IMR-90 (cell line): ENCODE measurements around the gene MON2. TPM values are rescaled to one million over a fixed set of nuclear protein-coding genes. Genes with fewer than 3 reads are reported as not detected.

Source experiments
- ATAC-seq: fragments of 200-7000 bp; cut with Tn5 transposase; 2 replicates; pipeline ENCODE4 v1.9.1; 2020; ENCODE audit warnings: low read depth, mild to moderate bottlenecking, moderate library complexity
- BruUV-seq: library from RNA; stranded (reverse); fragments of 400-500 nt; replicated peaks from 2 replicates; lab custom pipeline; 2021; lab: Mats Ljungman, UMichigan
- CTCF ChIA-PET: fragments of 300-600 bp; formaldehyde crosslinking; extraction: SDS; loops from one replicate; lab custom pipeline; 2021; ENCODE audit warnings: antibody characterized with exemption; lab: Yijun Ruan, JAX
- POLR2A ChIA-PET: fragments of 300-600 bp; sonication (Branson Sonifier 250); formaldehyde crosslinking; loops from one replicate; lab custom pipeline; 2022; ENCODE audit warnings: antibody characterized with exemption; ENCODE audit not compliant: unreplicated experiment; lab: Charles Lee
- DNase-seq: peaks from one replicate; pipeline ENCODE4 v3.0.0; 2013
- H2AFZ ChIP-seq: replicated peaks from 2 replicates; pipeline ENCODE3; 2013; ENCODE audit warnings: low read length, mild to moderate bottlenecking; ENCODE audit not compliant: poor library complexity
- H2AK5ac ChIP-seq: 2 replicates; pipeline ENCODE4 v1.6.1; 2013; ENCODE audit warnings: low read depth, low read length, inconsistent platforms
- H2AK9ac ChIP-seq: replicated peaks from 2 replicates; pipeline ENCODE3; 2013; ENCODE audit warnings: mild to moderate bottlenecking, low read depth, low read length, moderate library complexity; ENCODE audit not compliant: poor library complexity
- H2BK120ac ChIP-seq: 2 replicates; pipeline ENCODE4 v1.6.1; 2013; ENCODE audit warnings: low read depth, low read length, inconsistent platforms
- H2BK15ac ChIP-seq: 3 replicates; pipeline ENCODE4 v1.6.1; 2013; ENCODE audit warnings: low read depth, low read length, inconsistent platforms
- H2BK20ac ChIP-seq: 2 replicates; pipeline ENCODE4 v1.6.1; 2013; ENCODE audit warnings: low read depth, mild to moderate bottlenecking, inconsistent platforms, low read length, moderate library complexity
- H2BK5ac ChIP-seq: 2 replicates; pipeline ENCODE4 v1.6.1; 2013; ENCODE audit warnings: mild to moderate bottlenecking, low read depth, low read length, inconsistent platforms; ENCODE audit not compliant: poor library complexity, severe bottlenecking
- H3K14ac ChIP-seq: replicated peaks from 2 replicates; pipeline ENCODE4 v1.6.1; 2013; ENCODE audit warnings: low read depth, low read length, inconsistent platforms
- H3K18ac ChIP-seq: 2 replicates; pipeline ENCODE4 v1.6.1; 2013; ENCODE audit warnings: low read depth, low read length, control low read depth
- H3K23ac ChIP-seq: 2 replicates; pipeline ENCODE4 v1.6.1; 2013; ENCODE audit warnings: low read depth, low read length, inconsistent platforms
- H3K27ac ChIP-seq: 2 replicates; pipeline ENCODE4 v1.5.1; 2013; ENCODE audit warnings: mild to moderate bottlenecking, control low read depth, low read length; ENCODE audit not compliant: insufficient read depth
- H3K27me3 ChIP-seq: 2 replicates; pipeline ENCODE4 v1.6.1; 2013; ENCODE audit warnings: low read length; ENCODE audit not compliant: control insufficient read depth, insufficient read depth
- H3K36me3 ChIP-seq: 2 replicates; pipeline ENCODE4 v1.6.1; 2013; ENCODE audit warnings: low read length, mixed read lengths; ENCODE audit not compliant: control insufficient read depth, insufficient read depth
- H3K4ac ChIP-seq: 2 replicates; pipeline ENCODE4 v1.6.1; 2013; ENCODE audit warnings: low read depth, low read length, inconsistent platforms
- H3K4me1 ChIP-seq: 2 replicates; pipeline ENCODE4 v1.6.1; 2013; ENCODE audit warnings: low read length, mixed read lengths; ENCODE audit not compliant: control insufficient read depth, insufficient read depth
- H3K4me2 ChIP-seq: 2 replicates; pipeline ENCODE4 v1.6.1; 2013; ENCODE audit warnings: low read depth, mild to moderate bottlenecking, control low read depth, low read length, moderate library complexity
- H3K4me3 ChIP-seq: 2 replicates; pipeline ENCODE4 v1.5.1; 2013; ENCODE audit warnings: low read depth, mild to moderate bottlenecking, control low read depth, low read length, moderate library complexity; ENCODE audit not compliant: insufficient read depth
- H3K56ac ChIP-seq: 2 replicates; pipeline ENCODE4 v1.6.1; 2013; ENCODE audit warnings: low read length, inconsistent platforms; ENCODE audit not compliant: insufficient read depth; ENCODE audit errors: extremely low read depth
- H3K79me1 ChIP-seq, 2 experiments: 2 replicates each; pipeline ENCODE4 v1.6.1; 2013; ENCODE audit warnings: low read length in 2 of 2, inconsistent platforms in 1 of 2, low read depth in 1 of 2
- H3K9ac ChIP-seq: 2 replicates; pipeline ENCODE4 v1.6.1; 2013; ENCODE audit warnings: low read depth, low read length, control low read depth
- H3K9me1 ChIP-seq: 2 replicates; pipeline ENCODE4 v1.6.1; 2013; ENCODE audit warnings: low read length, inconsistent platforms; ENCODE audit not compliant: insufficient read depth
- H3K9me3 ChIP-seq: 2 replicates; pipeline ENCODE4 v1.6.1; 2013; ENCODE audit warnings: low read length; ENCODE audit not compliant: control insufficient read depth, insufficient read depth
- H4K20me1 ChIP-seq: 2 replicates; pipeline ENCODE4 v1.6.1; 2013; ENCODE audit warnings: low read length, inconsistent platforms; ENCODE audit not compliant: insufficient read depth
- H4K5ac ChIP-seq: 2 replicates; pipeline ENCODE4 v1.6.1; 2013; ENCODE audit warnings: mild to moderate bottlenecking, low read depth, low read length, control low read depth
- H4K8ac ChIP-seq, 2 experiments: 2 replicates each; pipeline ENCODE4 v1.6.1; 2013; ENCODE audit warnings: low read depth in 2 of 2, low read length in 2 of 2, control low read depth in 1 of 2, inconsistent platforms in 1 of 2
- H4K91ac ChIP-seq: 2 replicates; pipeline ENCODE4 v1.6.1; 2013; ENCODE audit warnings: low read depth, low read length, inconsistent platforms; ENCODE audit not compliant: insufficient read depth
- WGBS, 2 experiments: methylation state at CpG; one replicate each; pipeline versions ENCODE4 v1.1.5 to v1.1.7; 2013; ENCODE audit warnings: missing lambda C conversion rate in 2 of 2; ENCODE audit not compliant: insufficient read length in 1 of 2; ENCODE audit errors: extremely low coverage in 2 of 2; 5-methylcytosine and 5-hydroxymethylcytosine counted together
- dilution Hi-C: fragments of 300-500 bp; cut with HindIII; formaldehyde crosslinking; loops from one replicate; pipeline ENCODE4 v1.14.3; 2018; ENCODE audit warnings: low sequenced_read_pairs; ENCODE audit not compliant: unreplicated experiment
- in situ Hi-C: fragments of 300-500 bp; cut with MboI; formaldehyde crosslinking; loops from 3 replicates; pipeline ENCODE4 v1.14.3; 2019; ENCODE audit warnings: low sequenced_read_pairs, inconsistent platforms, mixed read lengths
- intact Hi-C: fragments of 100-400 bp; cut with micrococcal nuclease; formaldehyde crosslinking; loops from 2 replicates; pipeline ENCODE4 v1.10.0; 2022
- polyA plus RNA-seq, 3 experiments: library from polyadenylated mRNA; depleted of rRNA; stranded (reverse); fragments of >200 nt; gene quantifications; 2 replicates each; pipeline ENCODE4 v1.2.3, GENCODE V29; 2012; ENCODE audit warnings: low replicate concordance in 1 of 3
- total RNA-seq: library from RNA; depleted of rRNA; stranded (reverse); fragments of >200 nt; gene quantifications from 2 replicates; pipeline ENCODE4 v1.2.3, GENCODE V29; 2012
- TF ChIP-seq, protein P1 (sequence below): fragments of 150-350 bp; IDR thresholded peaks from 2 replicates; pipeline ENCODE4 v1.6.1; 2016; ENCODE audit warnings: low read depth, mild to moderate bottlenecking, low read length, moderate library complexity, borderline replicate concordance

MON2 gene
- total and polyA plus RNA-seq, 2 of the 4 experiments (the other 2 are of a cell fraction), result 13.2 to 39.3 TPM

DNA sequence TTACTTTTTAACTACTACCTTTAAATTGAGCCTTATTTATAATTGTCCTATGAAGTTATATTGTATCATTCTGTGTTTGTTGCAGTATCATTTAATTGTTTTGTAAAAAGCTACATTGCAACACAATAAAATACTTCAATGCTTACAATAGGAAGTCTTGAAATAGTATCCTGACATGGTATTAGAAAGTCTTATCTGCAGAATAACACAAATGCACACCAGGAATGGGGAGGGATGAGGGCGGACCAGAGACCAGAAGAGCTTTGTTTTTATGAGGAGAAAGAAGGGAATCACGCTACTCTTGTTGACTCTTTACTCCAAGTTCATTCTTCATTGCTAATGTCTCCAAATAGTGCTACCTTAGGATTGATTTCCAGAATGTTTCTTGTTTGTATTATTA is 120.2 kb downstream of the MON2 start:
- DNase-seq (no peak), ATAC-seq (no peak)
- no peak overlapping the region for H2AFZ ChIP-seq
- no peaks in the 10 kb centered on the region for H3K27me3 ChIP-seq
- H2BK15ac ChIP-seq, result no peak overlapping the region
- no peaks in the 10 kb centered on the region for H3K9me1 ChIP-seq
- no peak overlapping the region for H2BK20ac ChIP-seq
- H2BK5ac ChIP-seq, result no peak overlapping the region
- TF ChIP-seq, protein P1, sequence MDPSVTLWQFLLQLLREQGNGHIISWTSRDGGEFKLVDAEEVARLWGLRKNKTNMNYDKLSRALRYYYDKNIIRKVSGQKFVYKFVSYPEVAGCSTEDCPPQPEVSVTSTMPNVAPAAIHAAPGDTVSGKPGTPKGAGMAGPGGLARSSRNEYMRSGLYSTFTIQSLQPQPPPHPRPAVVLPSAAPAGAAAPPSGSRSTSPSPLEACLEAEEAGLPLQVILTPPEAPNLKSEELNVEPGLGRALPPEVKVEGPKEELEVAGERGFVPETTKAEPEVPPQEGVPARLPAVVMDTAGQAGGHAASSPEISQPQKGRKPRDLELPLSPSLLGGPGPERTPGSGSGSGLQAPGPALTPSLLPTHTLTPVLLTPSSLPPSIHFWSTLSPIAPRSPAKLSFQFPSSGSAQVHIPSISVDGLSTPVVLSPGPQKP, result no peak
- no peak overlapping the region for H3K4me3 ChIP-seq
- ChIA-PET CTCF (interaction anchor here (0.6 to 0.7 kb wide), 2 partner anchors 36 to 152 kb away, joined by 3 read pairs; no protein-coding TSS in a partner anchor), POLR2A (interaction anchor here (1.2 kb wide), 1 partner anchor 207 kb away, joined by 5 read pairs; no protein-coding TSS in a partner anchor)
- H2AK9ac ChIP-seq, result no peak overlapping the region
- H3K14ac ChIP-seq, result no peak overlapping the region
- H2AK5ac ChIP-seq, result no peak overlapping the region
- peaks cover 9% of the 10 kb centered on the region for H3K36me3 ChIP-seq
- WGBS, 2 experiments, result no CpG with 5 or more reads among the region's 2 CpGs
- no TSS peak for BruUV-seq
- no peak overlapping the region for H3K4ac ChIP-seq
- no peaks in the 10 kb centered on the region for H4K20me1 ChIP-seq
- dilution Hi-C loops (loop anchor here (25.0 kb wide), 1 partner anchor 200 kb away; no protein-coding TSS in a partner anchor), intact Hi-C loops (loop anchor here (10.0 kb wide), 1 partner anchor 348 kb away; the partner anchor contains the start of gene PPM1H), in situ Hi-C loops (loop anchor here (25.0 kb wide), 1 partner anchor 475 kb away; no protein-coding TSS in a partner anchor)
- no peak overlapping the region for H3K4me2 ChIP-seq
- H3K9me3 ChIP-seq, result no peaks in the 10 kb centered on the region
- no peak overlapping the region for H3K9ac ChIP-seq
- H4K8ac ChIP-seq, result no peak overlapping the region
- no peak overlapping the region for H2BK120ac ChIP-seq
- H3K18ac ChIP-seq, result no peak overlapping the region
- no peak overlapping the region for H3K23ac ChIP-seq
- H3K4me1 ChIP-seq, result peaks cover 5% of the 10 kb centered on the region
- H3K56ac ChIP-seq, result no peak overlapping the region
- H4K5ac ChIP-seq, result no peak overlapping the region
- peaks cover 0 to 3% of the 10 kb centered on the region in 2 experiments; a peak in 1 of 4 replicates for H3K79me1 ChIP-seq
- H4K91ac ChIP-seq, result no peak overlapping the region
- no peak overlapping the region for H3K27ac ChIP-seq
